ENCODE results near the gene NRDC. TPM values are rescaled to one million over a fixed set of nuclear protein-coding genes. Genes with fewer than 3 reads are reported as not detected.

NRDC gene
- total and polyA plus RNA-seq, 9 of the 15 experiments (the other 6 are each of a cell fraction or from before 2014, with no cell fraction given), result 102 to 371 (median 201) TPM

GRCh38 chr1:51875291-51875772, 3.2 kb downstream of the NRDC start (continued):
- TF ChIP-seq MGA (IDR thresholded peaks at IDR 0.05), result no peak
- TF ChIP-seq MYBL2 (IDR thresholded peaks at IDR 0.05; ENCODE audit: low read depth), result no peak
- TF ChIP-seq MYBL2 (CRISPR knock-in tag; IDR thresholded peaks at IDR 0.05; ENCODE audit: borderline replicate concordance), result no peak
- no peak for TF ChIP-seq THRA (IDR thresholded peaks at IDR 0.05)
- TF ChIP-seq SFPQ (IDR thresholded peaks at IDR 0.05; ENCODE audit: low read depth, low read length), result no peak
- 0 out of 2 replicates have a peak, but pooled peaks have one; percentile 33 for TF ChIP-seq SMAD4 (CRISPR knock-in tag; conservative IDR thresholded peaks at IDR 0.05)
- no peak for TF ChIP-seq STAT5A (IDR thresholded peaks at IDR 0.05; ENCODE audit: borderline replicate concordance, low read length)
- TF ChIP-seq DPF2 (IDR thresholded peaks at IDR 0.05), result peak; percentile 69; the same call in 1 of the 2 replicates
- peak; percentile 32; the same call in 1 of the 2 replicates for TF ChIP-seq ARID1B (IDR thresholded peaks at IDR 0.05)
